GM21360 (cell line): ENCODE measurements around the gene SAFB2.
"Not testable (repeated sequence)": the region's sequence is repeated elsewhere in the genome, so short reads cannot be mapped to it uniquely, and the experiment has no call there.

ENCODE experiments used
- ATAC-seq: cut with Tn5 transposase; IDR thresholded peaks from one replicate; pipeline ENCODE4 v1.9.1; 2021; ENCODE audit warnings: mild to moderate bottlenecking, moderate library complexity; ENCODE audit not compliant: unreplicated experiment

Gene SAFB2

GRCh38 chr19:5608766-5609165 is 13.8 kb downstream of the SAFB2 start:
- ATAC-seq = not testable (repeated sequence)

GRCh38 chr19:5608291-5608690 is 14.3 kb downstream of the SAFB2 start:
- no peak for ATAC-seq

- ATAC-seq = no peak
Measured at GRCh38 chr19:5607318-5608275, 15.0 kb downstream of the SAFB2 start.

GRCh38 chr19:5605362-5605761 is 17.2 kb downstream of the SAFB2 start:
- no peak for ATAC-seq

GRCh38 chr19:5603626-5604025 is 18.9 kb downstream of the SAFB2 start:
- no peak for ATAC-seq

- ATAC-seq = no peak
Measured at GRCh38 chr19:5600797-5601196, 21.8 kb downstream of the SAFB2 start.

- no peak for ATAC-seq
Measured at GRCh38 chr19:5595745-5596144, 26.8 kb downstream of the SAFB2 start.

- ATAC-seq = no peak
Measured at GRCh38 chr19:5595129-5595528, 27.4 kb downstream of the SAFB2 start.

- ATAC-seq = no peak
Measured at GRCh38 chr19:5594521-5594950, 28.0 kb downstream of the SAFB2 start.

GRCh38 chr19:5593343-5594255 is 29.0 kb downstream of the SAFB2 start:
- ATAC-seq = no peak

- no peak for ATAC-seq
Measured at GRCh38 chr19:5592531-5593342, 29.8 kb downstream of the SAFB2 start.

GRCh38 chr19:5591476-5591875 is 31.1 kb downstream of the SAFB2 start:
- no peak for ATAC-seq

- ATAC-seq = no peak
Measured at GRCh38 chr19:5590865-5591154, 31.8 kb downstream of the SAFB2 start.

GRCh38 chr19:5590151-5590864 is 32.3 kb downstream of the SAFB2 start:
- ATAC-seq = no peak

GRCh38 chr19:5588906-5589676 is 33.5 kb downstream of the SAFB2 start:
- no peak for ATAC-seq

- no peak for ATAC-seq
Measured at GRCh38 chr19:5588441-5588840, 34.1 kb downstream of the SAFB2 start.

GRCh38 chr19:5587661-5588060 is 34.9 kb downstream of the SAFB2 start:
- no peak for ATAC-seq

GRCh38 chr19:5587071-5587455 is 35.5 kb downstream of the SAFB2 start:
- no peak for ATAC-seq

- no peak for ATAC-seq
Measured at GRCh38 chr19:5586300-5587070, 36.1 kb downstream of the SAFB2 start.
